Measurements from ENCODE around the gene TEAD1. TPM values are rescaled to one million over a fixed set of nuclear protein-coding genes. Genes with fewer than 3 reads are reported as not detected.
A peak's percentile ranks its signal among the peaks of the same experiment; 100 is the strongest.

Gene TEAD1
- total and polyA plus RNA-seq, 2 donors (not counting 1 experiment from before 2014, with no cell fraction given) = 88.6 to 121 TPM

DNA sequence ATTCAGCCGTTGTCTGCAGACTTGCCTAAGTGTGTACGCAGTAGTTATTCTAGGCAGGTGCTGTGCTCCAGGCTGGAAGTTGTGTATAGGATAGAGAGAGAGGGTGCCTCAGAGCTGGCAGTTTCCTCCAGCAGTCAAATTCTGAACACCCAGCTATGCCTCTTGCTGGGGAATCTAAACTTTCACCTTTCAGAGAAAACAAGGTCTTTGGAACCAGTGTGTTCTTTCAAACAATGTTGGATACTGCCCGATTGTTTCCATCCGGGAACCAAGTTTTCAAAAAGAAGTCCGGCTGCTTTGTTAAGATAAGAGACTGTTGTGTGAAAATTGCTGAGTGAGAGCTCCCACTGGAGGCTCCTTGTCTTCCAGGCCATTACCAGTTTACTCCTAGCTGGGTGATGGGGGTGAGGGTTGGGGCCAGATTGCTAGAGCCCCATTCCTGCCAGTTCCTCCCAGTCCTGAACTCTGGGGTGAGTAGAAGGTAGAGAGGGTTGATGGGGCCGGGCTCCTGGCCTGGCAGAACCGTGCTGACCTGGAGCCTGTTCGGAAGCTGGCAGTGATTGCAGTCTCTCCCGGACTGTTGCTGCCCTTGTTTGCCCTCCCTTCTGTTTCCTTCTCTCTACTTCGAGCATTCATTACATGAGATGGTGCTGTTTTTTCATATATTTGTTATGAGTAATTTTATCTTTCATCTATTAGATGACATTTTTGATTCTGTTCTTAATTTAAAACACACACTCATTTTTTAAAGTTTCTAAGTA, 150.2 kb downstream of the TEAD1 start:
- no peaks in the 10 kb centered on the region for H3K9me3 ChIP-seq (ENCODE audit: control insufficient read depth, insufficient read depth, low read depth, low read length)
- peaks cover 4% of the 10 kb centered on the region for H4K20me1 ChIP-seq (ENCODE audit: control insufficient read depth, extremely low read depth, insufficient read depth, low read length)
- H3K27ac ChIP-seq (ENCODE audit: insufficient read depth, low read length) = no peak overlapping the region
- no peak for DNase-seq (ENCODE audit: low read depth in 2 of 2)
- peaks cover 91% of the 10 kb centered on the region for H3K79me2 ChIP-seq (ENCODE audit: control insufficient read depth, insufficient read depth, low read length)
- peaks cover 17% of the 10 kb centered on the region for H3K4me1 ChIP-seq (ENCODE audit: control insufficient read depth, extremely low read depth, insufficient read depth, low read length)
- H3K9ac ChIP-seq (ENCODE audit: insufficient read depth, low read length) = no peak overlapping the region
- no peak overlapping the region for H3K4me2 ChIP-seq (ENCODE audit: extremely low read depth, insufficient read depth, low read length)
- H3K36me3 ChIP-seq (ENCODE audit: control insufficient read depth, insufficient read depth, low read length) = no peaks in the 10 kb centered on the region
- H3K4me3 ChIP-seq (replicated peaks in 1 of 4; ENCODE audit: control extremely low read depth in 1 of 4, insufficient read depth in 1 of 4, low read depth in 3 of 4, low read length in 4 of 4) = no peak overlapping the region
- H3K27me3 ChIP-seq (ENCODE audit: control insufficient read depth, insufficient read depth, low read length) = no peaks in the 10 kb centered on the region
- TF ChIP-seq EZH2 (IDR thresholded peaks at IDR 0.05; ENCODE audit: low read length, missing control alignments) = no peak
- TF ChIP-seq, protein P1, sequence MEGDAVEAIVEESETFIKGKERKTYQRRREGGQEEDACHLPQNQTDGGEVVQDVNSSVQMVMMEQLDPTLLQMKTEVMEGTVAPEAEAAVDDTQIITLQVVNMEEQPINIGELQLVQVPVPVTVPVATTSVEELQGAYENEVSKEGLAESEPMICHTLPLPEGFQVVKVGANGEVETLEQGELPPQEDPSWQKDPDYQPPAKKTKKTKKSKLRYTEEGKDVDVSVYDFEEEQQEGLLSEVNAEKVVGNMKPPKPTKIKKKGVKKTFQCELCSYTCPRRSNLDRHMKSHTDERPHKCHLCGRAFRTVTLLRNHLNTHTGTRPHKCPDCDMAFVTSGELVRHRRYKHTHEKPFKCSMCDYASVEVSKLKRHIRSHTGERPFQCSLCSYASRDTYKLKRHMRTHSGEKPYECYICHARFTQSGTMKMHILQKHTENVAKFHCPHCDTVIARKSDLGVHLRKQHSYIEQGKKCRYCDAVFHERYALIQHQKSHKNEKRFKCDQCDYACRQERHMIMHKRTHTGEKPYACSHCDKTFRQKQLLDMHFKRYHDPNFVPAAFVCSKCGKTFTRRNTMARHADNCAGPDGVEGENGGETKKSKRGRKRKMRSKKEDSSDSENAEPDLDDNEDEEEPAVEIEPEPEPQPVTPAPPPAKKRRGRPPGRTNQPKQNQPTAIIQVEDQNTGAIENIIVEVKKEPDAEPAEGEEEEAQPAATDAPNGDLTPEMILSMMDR (conservative IDR thresholded peaks at IDR 0.05 in 1 of 2, IDR thresholded peaks at IDR 0.05 in 1 of 2; ENCODE audit: low read depth in 1 of 2, low read length in 2 of 2) = no peak
- H2AFZ ChIP-seq (ENCODE audit: low read length) = no peak overlapping the region

DNA sequence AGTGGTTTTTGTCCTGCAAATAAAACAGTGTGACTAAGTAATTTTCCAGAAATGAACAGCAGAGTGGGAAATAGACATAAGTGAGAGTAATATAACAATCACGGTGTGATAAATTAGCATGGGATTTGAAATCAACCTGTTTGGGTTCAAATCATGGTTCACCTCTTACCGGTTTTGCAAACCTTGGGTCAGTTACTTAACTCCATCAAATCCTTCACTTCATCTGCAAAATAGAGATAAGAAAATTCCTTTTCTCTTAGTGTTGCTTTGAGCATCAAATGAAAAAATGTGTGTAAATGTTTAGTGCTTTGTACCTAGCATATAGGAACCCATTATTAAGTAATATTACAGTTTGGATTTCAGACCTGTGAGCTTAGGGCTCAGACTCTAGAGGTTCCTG, 152.2 kb downstream of the TEAD1 start:
- Histone ChIP-seq H3K36me3 (ENCODE audit: control insufficient read depth, insufficient read depth, low read length) (no peaks in the 10 kb centered on the region), H2AFZ (ENCODE audit: low read length) (no peak overlapping the region), H3K27me3 (ENCODE audit: control insufficient read depth, insufficient read depth, low read length) (no peaks in the 10 kb centered on the region), H3K9me3 (ENCODE audit: control insufficient read depth, insufficient read depth, low read depth, low read length) (no peaks in the 10 kb centered on the region), H3K4me2 (ENCODE audit: extremely low read depth, insufficient read depth, low read length) (no peak overlapping the region), H3K27ac (ENCODE audit: insufficient read depth, low read length) (no peak overlapping the region), H3K4me3 (replicated peaks in 1 of 4; ENCODE audit: control extremely low read depth in 1 of 4, insufficient read depth in 1 of 4, low read depth in 3 of 4, low read length in 4 of 4) (no peak overlapping the region), H3K79me2 (ENCODE audit: control insufficient read depth, insufficient read depth, low read length) (peaks cover 91% of the 10 kb centered on the region), H3K4me1 (ENCODE audit: control insufficient read depth, extremely low read depth, insufficient read depth, low read length) (peaks cover 16% of the 10 kb centered on the region), H4K20me1 (ENCODE audit: control insufficient read depth, extremely low read depth, insufficient read depth, low read length) (peaks cover 4% of the 10 kb centered on the region), H3K9ac (ENCODE audit: insufficient read depth, low read length) (no peak overlapping the region)
- peak in 1 of 2 donors; percentile 59 for DNase-seq (ENCODE audit: low read depth in 2 of 2)
- TF ChIP-seq, protein P1 (conservative IDR thresholded peaks at IDR 0.05 in 1 of 2, IDR thresholded peaks at IDR 0.05 in 1 of 2; ENCODE audit: low read depth in 1 of 2, low read length in 2 of 2) = no peak
- no peak for TF ChIP-seq EZH2 (IDR thresholded peaks at IDR 0.05; ENCODE audit: low read length, missing control alignments)

DNA sequence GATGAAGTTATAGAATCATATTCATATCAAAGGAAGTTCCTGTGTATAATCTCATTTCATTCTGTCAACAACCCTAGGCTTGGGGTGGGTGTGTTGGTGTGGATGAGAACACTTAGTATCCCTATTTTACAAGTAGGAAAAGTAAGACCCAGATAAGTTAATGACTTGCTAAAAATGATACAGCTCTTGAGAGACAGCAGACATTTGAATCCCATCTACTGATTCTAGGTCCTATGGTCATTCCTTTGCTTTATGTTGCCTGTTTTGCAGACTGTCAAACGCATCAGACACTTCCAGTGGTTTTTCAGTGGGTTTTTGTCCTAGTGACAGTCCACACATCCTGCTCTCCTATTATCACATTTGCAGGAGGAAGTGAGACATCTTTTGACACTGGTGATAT, 153.1 kb downstream of the TEAD1 start:
- Histone ChIP-seq H3K4me2 (ENCODE audit: extremely low read depth, insufficient read depth, low read length) (peak overlapping the region; percentile 99), H4K20me1 (ENCODE audit: control insufficient read depth, extremely low read depth, insufficient read depth, low read length) (peaks cover 4% of the 10 kb centered on the region), H3K9me3 (ENCODE audit: control insufficient read depth, insufficient read depth, low read depth, low read length) (no peaks in the 10 kb centered on the region), H3K79me2 (ENCODE audit: control insufficient read depth, insufficient read depth, low read length) (peaks cover 92% of the 10 kb centered on the region), H3K27ac (ENCODE audit: insufficient read depth, low read length) (peak overlapping the region; percentile 43), H3K4me1 (ENCODE audit: control insufficient read depth, extremely low read depth, insufficient read depth, low read length) (peaks cover 17% of the 10 kb centered on the region), H3K4me3 (replicated peaks in 1 of 4; ENCODE audit: control extremely low read depth in 1 of 4, insufficient read depth in 1 of 4, low read depth in 3 of 4, low read length in 4 of 4) (peak overlapping the region; percentile 48 to 62 (median 59)), H2AFZ (ENCODE audit: low read length) (no peak overlapping the region), H3K27me3 (ENCODE audit: control insufficient read depth, insufficient read depth, low read length) (no peaks in the 10 kb centered on the region), H3K36me3 (ENCODE audit: control insufficient read depth, insufficient read depth, low read length) (no peaks in the 10 kb centered on the region), H3K9ac (ENCODE audit: insufficient read depth, low read length) (peak overlapping the region; percentile 9)
- TF ChIP-seq, protein P1 (conservative IDR thresholded peaks at IDR 0.05 in 1 of 2, IDR thresholded peaks at IDR 0.05 in 1 of 2; ENCODE audit: low read depth in 1 of 2, low read length in 2 of 2) = no peak
- no peak for TF ChIP-seq EZH2 (IDR thresholded peaks at IDR 0.05; ENCODE audit: low read length, missing control alignments)
- DNase-seq (ENCODE audit: low read depth in 2 of 2) = no peak

All from fibroblast of lung (primary cell).